HepG2 (cell line): ENCODE data around the gene SLC2A4. TPM values are rescaled to one million over a fixed set of nuclear protein-coding genes. Genes with fewer than 3 reads are reported as not detected.

Experiments used
- CEBPG ChIP-seq: IDR thresholded peaks from 2 replicates; pipeline ENCODE4 v1.6.1; 2016
- CREM ChIP-seq, 2 experiments: sonication (generic) in 1 of 2; formaldehyde crosslinking in 1 of 2; IDR thresholded peaks; 2 replicates each; pipeline versions ENCODE4 v1.4.0 to v1.6.1; 2016 to 2020; ENCODE audit warnings: antibody characterized with exemption in 1 of 2, mild to moderate bottlenecking in 1 of 2, missing genetic modification reagents in 1 of 2
- CSRNP1 ChIP-seq: sonication (generic); formaldehyde crosslinking; IDR thresholded peaks from 2 replicates; pipeline ENCODE4 v1.8.1; 2023; ENCODE audit warnings: mild to moderate bottlenecking, missing genetic modification reagents
- HOMEZ ChIP-seq: IDR thresholded peaks from 2 replicates; pipeline ENCODE4 v1.6.1; 2016; ENCODE audit warnings: low read depth
- HOXA3 ChIP-seq: sonication (generic); formaldehyde crosslinking; IDR thresholded peaks from 2 replicates; pipeline ENCODE4 v1.5.0; 2020; ENCODE audit warnings: missing genetic modification reagents
- HOXD1 ChIP-seq: sonication (generic); formaldehyde crosslinking; IDR thresholded peaks from 2 replicates; pipeline ENCODE4 v1.5.0; 2020; ENCODE audit warnings: missing genetic modification reagents
- KLF9 ChIP-seq: IDR thresholded peaks from 2 replicates; pipeline ENCODE4 v1.6.1; 2016; ENCODE audit warnings: low read depth
- MAFF ChIP-seq: IDR thresholded peaks from 2 replicates; pipeline ENCODE4 v1.6.1; 2011; ENCODE audit warnings: low read depth, low read length, improper control_type of control experiment
- PHF21A ChIP-seq: sonication (generic); formaldehyde crosslinking; IDR thresholded peaks from 2 replicates; pipeline ENCODE4 v1.5.0; 2020; ENCODE audit warnings: mild to moderate bottlenecking, missing genetic modification reagents
- POGK ChIP-seq: sonication (generic); formaldehyde crosslinking; conservative IDR thresholded peaks from 2 replicates; pipeline ENCODE4 v1.8.0; 2022; ENCODE audit warnings: mild to moderate bottlenecking, moderate library complexity, missing genetic modification reagents
- REL ChIP-seq: sonication (generic); formaldehyde crosslinking; conservative IDR thresholded peaks from 2 replicates; pipeline ENCODE4 v1.8.0; 2022; ENCODE audit warnings: mild to moderate bottlenecking, missing genetic modification reagents, moderate library complexity
- SIN3A ChIP-seq: IDR thresholded peaks from 2 replicates; pipeline ENCODE4 v1.6.1; 2011; ENCODE audit warnings: low read depth, mild to moderate bottlenecking, control low read depth, low read length, borderline replicate concordance
- TFDP1 ChIP-seq: IDR thresholded peaks from 2 replicates; pipeline ENCODE4 v1.6.1; 2016; ENCODE audit warnings: missing compliant biosample characterization, missing genetic modification reagents, borderline replicate concordance
- TOE1 ChIP-seq: sonication (generic); formaldehyde crosslinking; IDR thresholded peaks from 2 replicates; pipeline ENCODE4 v1.4.0; 2020; ENCODE audit warnings: mild to moderate bottlenecking, missing genetic modification reagents
- ZC3H13 ChIP-seq: sonication (generic); formaldehyde crosslinking; IDR thresholded peaks from 2 replicates; pipeline ENCODE4 v1.8.1; 2023; ENCODE audit warnings: mild to moderate bottlenecking, missing genetic modification reagents, moderate library complexity
- ZMYM3 ChIP-seq: sonication (generic); formaldehyde crosslinking; IDR thresholded peaks from 2 replicates; pipeline ENCODE4 v1.5.1; 2020; ENCODE audit warnings: mild to moderate bottlenecking, missing genetic modification reagents
- ZNF101 ChIP-seq: sonication (generic); formaldehyde crosslinking; IDR thresholded peaks from 2 replicates; pipeline ENCODE4 v1.4.0; 2020; ENCODE audit warnings: mild to moderate bottlenecking, low read depth, missing genetic modification reagents, borderline replicate concordance
- ZNF329 ChIP-seq: sonication (generic); formaldehyde crosslinking; IDR thresholded peaks from 2 replicates; pipeline ENCODE4 v1.9.0; 2021; ENCODE audit warnings: low read depth, mild to moderate bottlenecking, missing genetic modification reagents
- ZNF33A ChIP-seq: sonication (generic); formaldehyde crosslinking; IDR thresholded peaks from 2 replicates; pipeline ENCODE4 v1.5.1; 2020; ENCODE audit warnings: missing genetic modification reagents, mild to moderate bottlenecking, moderate library complexity, borderline replicate concordance
- ZNF460 ChIP-seq: sonication (generic); formaldehyde crosslinking; IDR thresholded peaks from 2 replicates; pipeline ENCODE4 v1.5.1; 2020; ENCODE audit warnings: missing genetic modification reagents, mild to moderate bottlenecking, borderline replicate concordance
- ZNF484 ChIP-seq: sonication (generic); formaldehyde crosslinking; IDR thresholded peaks from 2 replicates; pipeline ENCODE4 v1.5.1; 2020; ENCODE audit warnings: mild to moderate bottlenecking, low read depth, missing genetic modification reagents, borderline replicate concordance
- ZNF512 ChIP-seq: sonication (generic); formaldehyde crosslinking; IDR thresholded peaks from 2 replicates; pipeline ENCODE4 v1.4.0; 2020; ENCODE audit warnings: mild to moderate bottlenecking, missing genetic modification reagents
- polyA plus RNA-seq, 8 experiments: library from polyadenylated mRNA; depleted of rRNA in 3 of 8; stranded (reverse) in 7 of 8; unstranded in 1 of 8; fragments of >200 nt; fragmentation: Illumina TruSeq in 4 of 8; extraction: Trizol in 4 of 8; gene quantifications; 2 replicates each; pipeline versions ENCODE4 v1.2.1 to v1.2.3, GENCODE V29; 2011 to 2016; ENCODE audit warnings: low read depth in 4 of 8, missing spikeins in 1 of 8, mixed read lengths in 1 of 8; ENCODE audit not compliant: insufficient read depth in 1 of 8
- total RNA-seq, 5 experiments: library from RNA; depleted of rRNA; stranded (reverse); fragments of >200 nt; fragmentation: Illumina TruSeq; extraction: Trizol; gene quantifications; 2 replicates each; pipeline ENCODE4 v1.2.3, GENCODE V29; 2016; ENCODE audit warnings: low read depth in 1 of 5

SLC2A4 gene
- total and polyA plus RNA-seq, 2 of the 13 experiments (the other 11 are each of a cell fraction or from before 2014, with no cell fraction given), result 4.9 to 5.8 TPM

- TF ChIP-seq CREM (IDR thresholded peaks at IDR 0.05) (peak; percentile 80), CREM (CRISPR knock-in tag; IDR thresholded peaks at IDR 0.05) (no peak), ZMYM3 (CRISPR knock-in tag) (no peak; the same call in 1 of the 2 replicates), POGK (CRISPR knock-in tag) (no peak; the same call in 1 of the 2 replicates), ZNF484 (CRISPR knock-in tag) (no peak), ZNF33A (CRISPR knock-in tag) (no peak), ZNF460 (CRISPR knock-in tag) (no peak), PHF21A (CRISPR knock-in tag) (peak; percentile 94), ZNF512 (CRISPR knock-in tag) (no peak), ZNF101 (CRISPR knock-in tag) (no peak), SIN3A (peak; percentile 68; the same call in 1 of the 2 replicates), HOXA3 (CRISPR knock-in tag) (peak; percentile 80), REL (no peak), CEBPG (peak; percentile 51), HOMEZ (CRISPR knock-in tag) (no peak), KLF9 (CRISPR knock-in tag) (0 out of 2 replicates have a peak, but pooled peaks have one; percentile 21), HOXD1 (CRISPR knock-in tag) (peak; percentile 52; the same call in 1 of the 2 replicates), ZC3H13 (CRISPR knock-in tag) (no peak; the same call in 1 of the 2 replicates), TFDP1 (CRISPR knock-in tag) (peak; percentile 72; the same call in 1 of the 2 replicates), TOE1 (no peak), CSRNP1 (no peak), MAFF (no peak), ZNF329 (CRISPR knock-in tag) (no peak)
Observed at GRCh38 chr17:7329374-7329996, 48.0 kb downstream of the SLC2A4 start (continued).
